Measurements from ENCODE around the gene KIF1B. TPM values are rescaled to one million over a fixed set of nuclear protein-coding genes. Genes with fewer than 3 reads are reported as not detected.

KIF1B gene
- total and polyA plus RNA-seq, 4 experiments from 2014 or later, result 1.3 to 18.1 (median 10.8) TPM

GRCh38 chr1:10265027-10265426, 54.7 kb downstream of the KIF1B start:
- no peaks in the 10 kb centered on the region for H3K9me3 ChIP-seq (ENCODE audit: control insufficient read depth in 1 of 2, low read length in 2 of 2)
- H3K27me3 Mint-ChIP-seq, result no peaks in the 10 kb centered on the region
- H3K27ac ChIP-seq (ENCODE audit: low read depth, low read length), result no peak overlapping the region
- no peak overlapping the region for H3K4me3 Mint-ChIP-seq
- peaks cover 40 to 42% of the 10 kb centered on the region in 2 donors for H3K36me3 Mint-ChIP-seq
- no peaks in the 10 kb centered on the region for H3K27me3 ChIP-seq (ENCODE audit: insufficient read depth, low read length)
- no peak overlapping the region for H3K27ac Mint-ChIP-seq
- H3K36me3 ChIP-seq (ENCODE audit: insufficient read depth, low read length), result no peaks in the 10 kb centered on the region
- H3K9me3 Mint-ChIP-seq, result no peaks in the 10 kb centered on the region
- DNase-seq, result no peak
- H3K4me3 ChIP-seq (ENCODE audit: low read length in 2 of 2), result no peak overlapping the region
- intact Hi-C loops (cut with micrococcal nuclease), result no loop called here
- POLR2A ChIA-PET (ENCODE audit: partially characterized antibody), result no interaction called here
- H3K4me1 ChIP-seq (ENCODE audit: insufficient read depth, low read length), result no peaks in the 10 kb centered on the region
- peaks cover 0 to 3% (median under 1%) of the 10 kb centered on the region in 4 donors for H3K4me1 Mint-ChIP-seq
- CTCF ChIA-PET (ENCODE audit: partially characterized antibody), result interaction anchor here (0.5 kb wide), 1 partner anchor 226 kb away, joined by 3 read pairs; no protein-coding TSS in a partner anchor

- Histone ChIP-seq H3K27me3 (ENCODE audit: insufficient read depth, low read length) (no peaks in the 10 kb centered on the region), H3K36me3 (ENCODE audit: insufficient read depth, low read length) (no peaks in the 10 kb centered on the region), H3K4me1 (ENCODE audit: insufficient read depth, low read length) (no peaks in the 10 kb centered on the region), H3K9me3 (ENCODE audit: control insufficient read depth in 1 of 2, low read length in 2 of 2) (no peaks in the 10 kb centered on the region), H3K27ac (ENCODE audit: low read depth, low read length) (no peak overlapping the region), H3K4me3 (ENCODE audit: low read length in 2 of 2) (no peak overlapping the region)
- Mint-ChIP-seq H3K4me3 (no peak overlapping the region), H3K27ac (no peak overlapping the region), H3K27me3 (no peaks in the 10 kb centered on the region), H3K36me3 (peaks cover 40 to 42% of the 10 kb centered on the region in 2 donors), H3K4me1 (peaks cover 0 to 3% (median under 1%) of the 10 kb centered on the region in 4 donors), H3K9me3 (no peaks in the 10 kb centered on the region)
- CTCF ChIA-PET (ENCODE audit: partially characterized antibody), result interaction anchor here (1.0 kb wide), 1 partner anchor 57 kb away, joined by 3 read pairs; no protein-coding TSS in a partner anchor
- intact Hi-C loops (cut with micrococcal nuclease), result no loop called here
- POLR2A ChIA-PET (ENCODE audit: partially characterized antibody), result no interaction called here
- no peak for DNase-seq
Measured at GRCh38 chr1:10265900-10266299, 55.5 kb downstream of the KIF1B start.

- ChIA-PET POLR2A (ENCODE audit: partially characterized antibody) (no interaction called here), CTCF (ENCODE audit: partially characterized antibody) (no interaction called here)
- no peak overlapping the region for H3K4me3 Mint-ChIP-seq
- no peaks in the 10 kb centered on the region for H3K9me3 ChIP-seq (ENCODE audit: control insufficient read depth in 1 of 2, low read length in 2 of 2)
- H3K4me1 ChIP-seq (ENCODE audit: insufficient read depth, low read length), result no peaks in the 10 kb centered on the region
- H3K4me3 ChIP-seq (ENCODE audit: low read length in 2 of 2), result no peak overlapping the region
- H3K27me3 Mint-ChIP-seq, result no peaks in the 10 kb centered on the region
- H3K4me1 Mint-ChIP-seq, result peaks cover 0 to 3% (median 1%) of the 10 kb centered on the region in 4 donors
- H3K27me3 ChIP-seq (ENCODE audit: insufficient read depth, low read length), result no peaks in the 10 kb centered on the region
- intact Hi-C loops (cut with micrococcal nuclease), result no loop called here
- H3K9me3 Mint-ChIP-seq, result no peaks in the 10 kb centered on the region
- H3K36me3 Mint-ChIP-seq, result peaks cover 33 to 40% of the 10 kb centered on the region in 2 donors
- no peak overlapping the region for H3K27ac ChIP-seq (ENCODE audit: low read depth, low read length)
- no peak overlapping the region for H3K27ac Mint-ChIP-seq
- H3K36me3 ChIP-seq (ENCODE audit: insufficient read depth, low read length), result no peaks in the 10 kb centered on the region
- no peak for DNase-seq
Measured at GRCh38 chr1:10267319-10267718, 56.9 kb downstream of the KIF1B start.

GRCh38 chr1:10267921-10268320, 57.6 kb downstream of the KIF1B start:
- Histone ChIP-seq H3K4me1 (ENCODE audit: insufficient read depth, low read length) (no peaks in the 10 kb centered on the region), H3K36me3 (ENCODE audit: insufficient read depth, low read length) (no peaks in the 10 kb centered on the region), H3K27ac (ENCODE audit: low read depth, low read length) (no peak overlapping the region), H3K4me3 (ENCODE audit: low read length in 2 of 2) (no peak overlapping the region), H3K9me3 (ENCODE audit: control insufficient read depth in 1 of 2, low read length in 2 of 2) (no peaks in the 10 kb centered on the region), H3K27me3 (ENCODE audit: insufficient read depth, low read length) (no peaks in the 10 kb centered on the region)
- H3K9me3 Mint-ChIP-seq, result no peaks in the 10 kb centered on the region
- POLR2A ChIA-PET (ENCODE audit: partially characterized antibody), result no interaction called here
- peaks cover 27 to 36% of the 10 kb centered on the region in 2 donors for H3K36me3 Mint-ChIP-seq
- H3K4me1 Mint-ChIP-seq, result peaks cover 0 to 3% (median 1%) of the 10 kb centered on the region in 4 donors
- CTCF ChIA-PET (ENCODE audit: partially characterized antibody), result no interaction called here
- H3K27me3 Mint-ChIP-seq, result no peaks in the 10 kb centered on the region
- H3K4me3 Mint-ChIP-seq, result no peak overlapping the region
- H3K27ac Mint-ChIP-seq, result no peak overlapping the region
- DNase-seq, result no peak
- intact Hi-C loops (cut with micrococcal nuclease), result no loop called here

- Histone ChIP-seq H3K36me3 (ENCODE audit: insufficient read depth, low read length) (no peaks in the 10 kb centered on the region), H3K27me3 (ENCODE audit: insufficient read depth, low read length) (no peaks in the 10 kb centered on the region), H3K27ac (ENCODE audit: low read depth, low read length) (no peak overlapping the region), H3K9me3 (ENCODE audit: control insufficient read depth in 1 of 2, low read length in 2 of 2) (no peaks in the 10 kb centered on the region), H3K4me1 (ENCODE audit: insufficient read depth, low read length) (no peaks in the 10 kb centered on the region), H3K4me3 (ENCODE audit: low read length in 2 of 2) (no peak overlapping the region)
- H3K27me3 Mint-ChIP-seq, result no peaks in the 10 kb centered on the region
- peaks cover 0 to 2% (median 0%) of the 10 kb centered on the region in 4 donors for H3K4me1 Mint-ChIP-seq
- intact Hi-C loops (cut with micrococcal nuclease), result no loop called here
- POLR2A ChIA-PET (ENCODE audit: partially characterized antibody), result no interaction called here
- H3K9me3 Mint-ChIP-seq, result no peaks in the 10 kb centered on the region
- H3K4me3 Mint-ChIP-seq, result no peak overlapping the region
- CTCF ChIA-PET (ENCODE audit: partially characterized antibody), result no interaction called here
- no peak for DNase-seq
- H3K36me3 Mint-ChIP-seq, result peaks cover 20 to 27% of the 10 kb centered on the region in 2 donors
- no peak overlapping the region for H3K27ac Mint-ChIP-seq
Measured at GRCh38 chr1:10271090-10271489, 60.7 kb downstream of the KIF1B start.

GRCh38 chr1:10271869-10272268, 61.5 kb downstream of the KIF1B start:
- POLR2A ChIA-PET (ENCODE audit: partially characterized antibody), result no interaction called here

GRCh38 chr1:10272274-10272673, 61.9 kb downstream of the KIF1B start:
- H3K27me3 ChIP-seq (ENCODE audit: insufficient read depth, low read length), result no peaks in the 10 kb centered on the region
- Mint-ChIP-seq H3K4me3 (no peak overlapping the region), H3K27ac (no peak overlapping the region), H3K27me3 (no peaks in the 10 kb centered on the region), H3K36me3 (peaks cover 24 to 25% of the 10 kb centered on the region in 2 donors), H3K4me1 (peaks cover 0 to 2% (median 0%) of the 10 kb centered on the region in 4 donors), H3K9me3 (no peaks in the 10 kb centered on the region)
- H3K36me3 ChIP-seq (ENCODE audit: insufficient read depth, low read length), result no peaks in the 10 kb centered on the region
- CTCF ChIA-PET (ENCODE audit: partially characterized antibody), result no interaction called here
- no peaks in the 10 kb centered on the region for H3K9me3 ChIP-seq (ENCODE audit: control insufficient read depth in 1 of 2, low read length in 2 of 2)
- intact Hi-C loops (cut with micrococcal nuclease), result no loop called here
- no peak for DNase-seq
- H3K27ac ChIP-seq (ENCODE audit: low read depth, low read length), result no peak overlapping the region
- no peaks in the 10 kb centered on the region for H3K4me1 ChIP-seq (ENCODE audit: insufficient read depth, low read length)
- no peak overlapping the region for H3K4me3 ChIP-seq (ENCODE audit: low read length in 2 of 2)
- POLR2A ChIA-PET (ENCODE audit: partially characterized antibody), result no interaction called here

More at GRCh38 chr1:10271869-10272268, 61.5 kb downstream of the KIF1B start:
- Histone ChIP-seq H3K4me1 (ENCODE audit: insufficient read depth, low read length) (no peaks in the 10 kb centered on the region), H3K9me3 (ENCODE audit: control insufficient read depth in 1 of 2, low read length in 2 of 2) (no peaks in the 10 kb centered on the region), H3K4me3 (ENCODE audit: low read length in 2 of 2) (no peak overlapping the region), H3K27ac (ENCODE audit: low read depth, low read length) (no peak overlapping the region), H3K27me3 (ENCODE audit: insufficient read depth, low read length) (no peaks in the 10 kb centered on the region), H3K36me3 (ENCODE audit: insufficient read depth, low read length) (no peaks in the 10 kb centered on the region)
- intact Hi-C loops (cut with micrococcal nuclease), result no loop called here
- no peaks in the 10 kb centered on the region for H3K9me3 Mint-ChIP-seq
- H3K4me1 Mint-ChIP-seq, result peaks cover 0 to 2% (median 0%) of the 10 kb centered on the region in 4 donors
- no peaks in the 10 kb centered on the region for H3K27me3 Mint-ChIP-seq
- DNase-seq, result no peak
- H3K36me3 Mint-ChIP-seq, result peaks cover 25% of the 10 kb centered on the region in 2 donors
- CTCF ChIA-PET (ENCODE audit: partially characterized antibody), result no interaction called here
- no peak overlapping the region for H3K27ac Mint-ChIP-seq
- no peak overlapping the region for H3K4me3 Mint-ChIP-seq

- Mint-ChIP-seq H3K36me3 (peaks cover 35 to 40% of the 10 kb centered on the region in 2 donors), H3K27me3 (no peaks in the 10 kb centered on the region), H3K4me1 (no peaks in the 10 kb centered on the region), H3K4me3 (no peak overlapping the region), H3K27ac (peak overlapping the region in 1 of 7 donors; percentile 15), H3K9me3 (no peaks in the 10 kb centered on the region)
- no peak for DNase-seq
- no peaks in the 10 kb centered on the region for H3K4me1 ChIP-seq (ENCODE audit: insufficient read depth, low read length)
- H3K27ac ChIP-seq (ENCODE audit: low read depth, low read length), result no peak overlapping the region
- CTCF ChIA-PET (ENCODE audit: partially characterized antibody), result no interaction called here
- H3K36me3 ChIP-seq (ENCODE audit: insufficient read depth, low read length), result no peaks in the 10 kb centered on the region
- POLR2A ChIA-PET (ENCODE audit: partially characterized antibody), result no interaction called here
- no peaks in the 10 kb centered on the region for H3K9me3 ChIP-seq (ENCODE audit: control insufficient read depth in 1 of 2, low read length in 2 of 2)
- no peak overlapping the region for H3K4me3 ChIP-seq (ENCODE audit: low read length in 2 of 2)
- H3K27me3 ChIP-seq (ENCODE audit: insufficient read depth, low read length), result no peaks in the 10 kb centered on the region
- intact Hi-C loops (cut with micrococcal nuclease), result no loop called here
Measured at GRCh38 chr1:10278880-10279279, 68.5 kb downstream of the KIF1B start.

Measured in CD4-positive, alpha-beta memory T cell (primary cell).